GM23338 (cell line): Measurements from ENCODE around the gene CRLF3. TPM values are rescaled to one million over a fixed set of nuclear protein-coding genes. Genes with fewer than 3 reads are reported as not detected.

Source experiments
- ATAC-seq: fragments of 200-7000 bp; cut with Tn5 transposase; 3 replicates; pipeline ENCODE4 v1.9.1; 2020
- DNase-seq: peaks from one replicate; pipeline ENCODE4 v3.0.0-alpha.2; 2015; ENCODE audit warnings: low spot score
- H2AFZ ChIP-seq: fragments of 200-600 bp; sonication (generic); 2 replicates; pipeline ENCODE4 v1.8.0; 2016; ENCODE audit warnings: antibody characterized with exemption, mild to moderate bottlenecking, moderate library complexity
- H3F3A ChIP-seq: fragments of 200-600 bp; sonication (generic); replicated peaks from 2 replicates; pipeline ENCODE4 v1.8.0; 2017; ENCODE audit warnings: antibody characterized with exemption, mixed run types, low read depth
- H3K27ac ChIP-seq: fragments of 200-600 bp; sonication (generic); 2 replicates; pipeline ENCODE4 v1.6.1; 2016; ENCODE audit warnings: low read depth
- H3K27me3 ChIP-seq: fragments of 200-600 bp; sonication (generic); 2 replicates; pipeline ENCODE4 v1.8.0; 2016; ENCODE audit warnings: mild to moderate bottlenecking, mixed run types, moderate library complexity; ENCODE audit not compliant: insufficient read depth
- H3K36me3 ChIP-seq: fragments of 200-600 bp; sonication (generic); 2 replicates; pipeline ENCODE4 v1.8.0; 2016; ENCODE audit warnings: mild to moderate bottlenecking; ENCODE audit not compliant: insufficient read depth
- H3K4me1 ChIP-seq: fragments of 200-600 bp; sonication (generic); 2 replicates; pipeline ENCODE4 v1.8.0; 2016; ENCODE audit warnings: mild to moderate bottlenecking, moderate library complexity; ENCODE audit not compliant: insufficient read depth
- H3K4me2 ChIP-seq: fragments of 200-600 bp; sonication (generic); 2 replicates; pipeline ENCODE4 v1.7.1; 2017; ENCODE audit warnings: mixed run types
- H3K4me3 ChIP-seq: fragments of 200-600 bp; sonication (generic); 2 replicates; pipeline ENCODE4 v1.6.1; 2016; ENCODE audit warnings: mixed run types
- H3K79me2 ChIP-seq: fragments of 200-600 bp; sonication (generic); replicated peaks from 2 replicates; pipeline ENCODE4 v1.8.0; 2017; ENCODE audit warnings: mild to moderate bottlenecking; ENCODE audit not compliant: insufficient read depth
- H3K9me2 ChIP-seq: fragments of 200-600 bp; sonication (generic); 2 replicates; pipeline ENCODE4 v1.8.0; 2017; ENCODE audit not compliant: insufficient read depth
- H4K20me1 ChIP-seq: fragments of 200-600 bp; sonication (generic); replicated peaks from 2 replicates; pipeline ENCODE4 v1.8.0; 2017; ENCODE audit warnings: mild to moderate bottlenecking; ENCODE audit not compliant: insufficient read depth
- H3K27ac Mint-ChIP-seq: 2 replicates; pipeline ENCODE4 v1.8.0; 2020; ENCODE audit warnings: inconsistent platforms, mild to moderate bottlenecking, moderate library complexity, mixed read lengths
- H3K27me3 Mint-ChIP-seq: 3 replicates; pipeline ENCODE4 v1.8.0; 2022; ENCODE audit warnings: low read depth, mild to moderate bottlenecking, moderate library complexity, mixed read lengths, inconsistent platforms; ENCODE audit not compliant: insufficient read depth, poor library complexity
- H3K36me3 Mint-ChIP-seq: 3 replicates; pipeline ENCODE4 v1.8.0; 2021; ENCODE audit warnings: low read depth, mild to moderate bottlenecking, inconsistent platforms, moderate library complexity, mixed read lengths
- H3K4me1 Mint-ChIP-seq: 3 replicates; pipeline ENCODE4 v1.8.0; 2020; ENCODE audit warnings: mild to moderate bottlenecking, inconsistent platforms, mixed read lengths
- H3K4me3 Mint-ChIP-seq: 3 replicates; pipeline ENCODE4 v1.8.0; 2021; ENCODE audit warnings: moderate library complexity, mild to moderate bottlenecking, inconsistent platforms, mixed read lengths
- H3K9me3 Mint-ChIP-seq: 3 replicates; pipeline ENCODE4 v1.8.0; 2020; ENCODE audit warnings: moderate library complexity, mild to moderate bottlenecking, inconsistent platforms, mixed read lengths
- CREB1 ChIP-seq: fragments of 250-450 bp; sonication (Bioruptor Pico); IDR thresholded peaks from 2 replicates; pipeline ENCODE4 v1.5.0; 2020; ENCODE audit warnings: low read depth, mild to moderate bottlenecking, moderate library complexity
- EZH2phosphoT487 ChIP-seq: fragments of 200-600 bp; sonication (generic); IDR thresholded peaks from one replicate; pipeline ENCODE4 v1.8.1; 2018; ENCODE audit warnings: antibody characterized with exemption; ENCODE audit not compliant: unreplicated experiment
- JUNB ChIP-seq: IDR thresholded peaks from one replicate; pipeline ENCODE4 v1.6.1; 2016; ENCODE audit warnings: antibody characterized with exemption; ENCODE audit not compliant: unreplicated experiment
- polyA plus RNA-seq: library from polyadenylated mRNA; unstranded; fragments of >200 nt; fragmentation: Nextera tagmentation; extraction: Ambion mirVana; gene quantifications from 2 replicates; pipeline ENCODE4 v1.2.1, GENCODE V29; 2016
- total RNA-seq: library from RNA; depleted of rRNA; stranded (reverse); fragments of >200 nt; shearing (Covaris generic); gene quantifications from 2 replicates; pipeline ENCODE4 v1.2.3, GENCODE V29; 2014
- TF ChIP-seq, protein P1 (sequence below): IDR thresholded peaks from one replicate; pipeline ENCODE4 v1.6.1; 2018; ENCODE audit warnings: antibody characterized with exemption; ENCODE audit not compliant: unreplicated experiment
- TF ChIP-seq, protein P2 (sequence below): fragments of 250-450 bp; sonication (Bioruptor Pico); IDR thresholded peaks from 2 replicates; pipeline ENCODE4 v1.5.0; 2020; ENCODE audit warnings: mild to moderate bottlenecking, moderate library complexity
- TF ChIP-seq, protein P3 (sequence below), 2 experiments: fragments of 200-600 bp in 1 of 2; sonication (generic) in 1 of 2; conservative IDR thresholded peaks; 2 replicates each; pipeline versions ENCODE4 v1.5.1 to v1.6.1; 2016 to 2017; ENCODE audit warnings: antibody characterized with exemption in 2 of 2, low read depth in 2 of 2, mild to moderate bottlenecking in 2 of 2, moderate library complexity in 1 of 2
- TF ChIP-seq, protein P4 (sequence below): IDR thresholded peaks from 2 replicates; pipeline ENCODE4 v1.6.1; 2016; ENCODE audit warnings: antibody characterized with exemption

CRLF3 gene
- total and polyA plus RNA-seq, 2 experiments from 2014 or later = 24.2 to 28.6 TPM

DNA sequence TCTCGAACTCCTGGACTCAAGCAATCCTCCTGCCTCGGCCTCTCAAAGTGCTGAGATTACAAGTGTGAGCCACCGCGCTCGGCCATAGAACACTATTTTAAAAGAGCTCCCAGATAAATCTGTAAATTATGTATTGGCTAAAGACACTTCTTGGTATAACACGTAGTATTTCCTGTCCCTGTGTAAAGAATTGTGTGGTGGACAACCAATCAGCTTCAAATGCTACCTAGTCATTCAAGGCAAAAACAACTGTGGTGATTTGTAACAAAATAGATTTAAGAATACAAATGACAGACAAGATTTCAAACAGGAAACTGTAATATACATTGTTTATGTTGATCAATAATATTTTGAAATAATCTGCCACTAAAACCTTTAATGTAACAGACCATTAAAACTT, 14.6 kb downstream of the CRLF3 start (continued):
- TF ChIP-seq, protein P1, sequence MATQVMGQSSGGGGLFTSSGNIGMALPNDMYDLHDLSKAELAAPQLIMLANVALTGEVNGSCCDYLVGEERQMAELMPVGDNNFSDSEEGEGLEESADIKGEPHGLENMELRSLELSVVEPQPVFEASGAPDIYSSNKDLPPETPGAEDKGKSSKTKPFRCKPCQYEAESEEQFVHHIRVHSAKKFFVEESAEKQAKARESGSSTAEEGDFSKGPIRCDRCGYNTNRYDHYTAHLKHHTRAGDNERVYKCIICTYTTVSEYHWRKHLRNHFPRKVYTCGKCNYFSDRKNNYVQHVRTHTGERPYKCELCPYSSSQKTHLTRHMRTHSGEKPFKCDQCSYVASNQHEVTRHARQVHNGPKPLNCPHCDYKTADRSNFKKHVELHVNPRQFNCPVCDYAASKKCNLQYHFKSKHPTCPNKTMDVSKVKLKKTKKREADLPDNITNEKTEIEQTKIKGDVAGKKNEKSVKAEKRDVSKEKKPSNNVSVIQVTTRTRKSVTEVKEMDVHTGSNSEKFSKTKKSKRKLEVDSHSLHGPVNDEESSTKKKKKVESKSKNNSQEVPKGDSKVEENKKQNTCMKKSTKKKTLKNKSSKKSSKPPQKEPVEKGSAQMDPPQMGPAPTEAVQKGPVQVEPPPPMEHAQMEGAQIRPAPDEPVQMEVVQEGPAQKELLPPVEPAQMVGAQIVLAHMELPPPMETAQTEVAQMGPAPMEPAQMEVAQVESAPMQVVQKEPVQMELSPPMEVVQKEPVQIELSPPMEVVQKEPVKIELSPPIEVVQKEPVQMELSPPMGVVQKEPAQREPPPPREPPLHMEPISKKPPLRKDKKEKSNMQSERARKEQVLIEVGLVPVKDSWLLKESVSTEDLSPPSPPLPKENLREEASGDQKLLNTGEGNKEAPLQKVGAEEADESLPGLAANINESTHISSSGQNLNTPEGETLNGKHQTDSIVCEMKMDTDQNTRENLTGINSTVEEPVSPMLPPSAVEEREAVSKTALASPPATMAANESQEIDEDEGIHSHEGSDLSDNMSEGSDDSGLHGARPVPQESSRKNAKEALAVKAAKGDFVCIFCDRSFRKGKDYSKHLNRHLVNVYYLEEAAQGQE = no peak
- TF ChIP-seq, protein P2, sequence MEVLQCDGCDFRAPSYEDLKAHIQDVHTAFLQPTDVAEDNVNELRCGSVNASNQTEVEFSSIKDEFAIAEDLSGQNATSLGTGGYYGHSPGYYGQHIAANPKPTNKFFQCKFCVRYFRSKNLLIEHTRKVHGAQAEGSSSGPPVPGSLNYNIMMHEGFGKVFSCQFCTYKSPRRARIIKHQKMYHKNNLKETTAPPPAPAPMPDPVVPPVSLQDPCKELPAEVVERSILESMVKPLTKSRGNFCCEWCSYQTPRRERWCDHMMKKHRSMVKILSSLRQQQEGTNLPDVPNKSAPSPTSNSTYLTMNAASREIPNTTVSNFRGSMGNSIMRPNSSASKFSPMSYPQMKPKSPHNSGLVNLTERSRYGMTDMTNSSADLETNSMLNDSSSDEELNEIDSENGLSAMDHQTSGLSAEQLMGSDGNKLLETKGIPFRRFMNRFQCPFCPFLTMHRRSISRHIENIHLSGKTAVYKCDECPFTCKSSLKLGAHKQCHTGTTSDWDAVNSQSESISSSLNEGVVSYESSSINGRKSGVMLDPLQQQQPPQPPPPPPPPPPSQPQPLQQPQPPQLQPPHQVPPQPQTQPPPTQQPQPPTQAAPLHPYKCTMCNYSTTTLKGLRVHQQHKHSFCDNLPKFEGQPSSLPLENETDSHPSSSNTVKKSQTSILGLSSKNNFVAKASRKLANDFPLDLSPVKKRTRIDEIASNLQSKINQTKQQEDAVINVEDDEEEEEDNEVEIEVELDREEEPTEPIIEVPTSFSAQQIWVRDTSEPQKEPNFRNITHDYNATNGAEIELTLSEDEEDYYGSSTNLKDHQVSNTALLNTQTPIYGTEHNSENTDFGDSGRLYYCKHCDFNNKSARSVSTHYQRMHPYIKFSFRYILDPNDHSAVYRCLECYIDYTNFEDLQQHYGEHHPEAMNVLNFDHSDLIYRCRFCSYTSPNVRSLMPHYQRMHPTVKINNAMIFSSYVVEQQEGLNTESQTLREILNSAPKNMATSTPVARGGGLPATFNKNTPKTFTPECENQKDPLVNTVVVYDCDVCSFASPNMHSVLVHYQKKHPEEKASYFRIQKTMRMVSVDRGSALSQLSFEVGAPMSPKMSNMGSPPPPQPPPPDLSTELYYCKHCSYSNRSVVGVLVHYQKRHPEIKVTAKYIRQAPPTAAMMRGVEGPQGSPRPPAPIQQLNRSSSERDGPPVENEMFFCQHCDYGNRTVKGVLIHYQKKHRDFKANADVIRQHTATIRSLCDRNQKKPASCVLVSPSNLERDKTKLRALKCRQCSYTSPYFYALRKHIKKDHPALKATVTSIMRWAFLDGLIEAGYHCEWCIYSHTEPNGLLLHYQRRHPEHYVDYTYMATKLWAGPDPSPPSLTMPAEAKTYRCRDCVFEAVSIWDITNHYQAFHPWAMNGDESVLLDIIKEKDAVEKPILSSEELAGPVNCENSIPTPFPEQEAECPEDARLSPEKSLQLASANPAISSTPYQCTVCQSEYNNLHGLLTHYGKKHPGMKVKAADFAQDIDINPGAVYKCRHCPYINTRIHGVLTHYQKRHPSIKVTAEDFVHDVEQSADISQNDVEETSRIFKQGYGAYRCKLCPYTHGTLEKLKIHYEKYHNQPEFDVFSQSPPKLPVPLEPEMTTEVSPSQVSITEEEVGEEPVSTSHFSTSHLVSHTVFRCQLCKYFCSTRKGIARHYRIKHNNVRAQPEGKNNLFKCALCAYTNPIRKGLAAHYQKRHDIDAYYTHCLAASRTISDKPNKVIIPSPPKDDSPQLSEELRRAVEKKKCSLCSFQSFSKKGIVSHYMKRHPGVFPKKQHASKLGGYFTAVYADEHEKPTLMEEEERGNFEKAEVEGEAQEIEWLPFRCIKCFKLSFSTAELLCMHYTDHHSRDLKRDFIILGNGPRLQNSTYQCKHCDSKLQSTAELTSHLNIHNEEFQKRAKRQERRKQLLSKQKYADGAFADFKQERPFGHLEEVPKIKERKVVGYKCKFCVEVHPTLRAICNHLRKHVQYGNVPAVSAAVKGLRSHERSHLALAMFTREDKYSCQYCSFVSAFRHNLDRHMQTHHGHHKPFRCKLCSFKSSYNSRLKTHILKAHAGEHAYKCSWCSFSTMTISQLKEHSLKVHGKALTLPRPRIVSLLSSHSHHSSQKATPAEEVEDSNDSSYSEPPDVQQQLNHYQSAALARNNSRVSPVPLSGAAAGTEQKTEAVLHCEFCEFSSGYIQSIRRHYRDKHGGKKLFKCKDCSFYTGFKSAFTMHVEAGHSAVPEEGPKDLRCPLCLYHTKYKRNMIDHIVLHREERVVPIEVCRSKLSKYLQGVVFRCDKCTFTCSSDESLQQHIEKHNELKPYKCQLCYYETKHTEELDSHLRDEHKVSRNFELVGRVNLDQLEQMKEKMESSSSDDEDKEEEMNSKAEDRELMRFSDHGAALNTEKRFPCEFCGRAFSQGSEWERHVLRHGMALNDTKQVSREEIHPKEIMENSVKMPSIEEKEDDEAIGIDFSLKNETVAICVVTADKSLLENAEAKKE (CRISPR knock-in tag) = no peak
- TF ChIP-seq EZH2phosphoT487 = no peak

DNA sequence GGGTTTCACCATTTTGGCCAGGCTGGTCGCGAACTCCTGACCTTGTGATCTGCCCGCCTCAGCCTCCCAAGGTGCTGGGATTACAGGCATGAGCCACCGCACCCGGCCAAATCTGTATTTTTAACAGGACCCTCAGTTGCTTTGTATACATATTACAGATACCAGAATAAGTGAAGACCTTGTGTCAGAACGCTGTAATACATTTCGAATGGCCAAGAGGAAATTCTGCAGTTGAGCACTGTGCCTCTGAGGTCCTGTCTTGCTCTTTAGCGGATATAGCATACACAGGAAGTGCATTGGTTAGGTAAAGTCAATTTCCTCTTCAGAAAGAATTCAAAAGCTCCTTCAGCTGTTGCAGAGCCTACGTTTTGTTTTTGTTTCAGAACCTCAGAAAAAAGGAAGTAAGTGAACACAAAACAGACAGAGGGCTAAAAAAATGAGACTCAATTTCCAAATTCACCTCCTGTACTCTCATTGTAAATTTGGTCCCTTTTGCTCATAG, 15.7 kb downstream of the CRLF3 start:
- ATAC-seq = no peak
- Histone ChIP-seq H3K27ac (0 out of 2 replicates have a peak overlapping the region, but pooled peaks have one; percentile 28), H3K79me2 (peaks cover 87% of the 10 kb centered on the region)
- TF ChIP-seq CREB1 (CRISPR knock-in tag) = no peak
- TF ChIP-seq, protein P1 = no peak
- TF ChIP-seq, protein P3, sequence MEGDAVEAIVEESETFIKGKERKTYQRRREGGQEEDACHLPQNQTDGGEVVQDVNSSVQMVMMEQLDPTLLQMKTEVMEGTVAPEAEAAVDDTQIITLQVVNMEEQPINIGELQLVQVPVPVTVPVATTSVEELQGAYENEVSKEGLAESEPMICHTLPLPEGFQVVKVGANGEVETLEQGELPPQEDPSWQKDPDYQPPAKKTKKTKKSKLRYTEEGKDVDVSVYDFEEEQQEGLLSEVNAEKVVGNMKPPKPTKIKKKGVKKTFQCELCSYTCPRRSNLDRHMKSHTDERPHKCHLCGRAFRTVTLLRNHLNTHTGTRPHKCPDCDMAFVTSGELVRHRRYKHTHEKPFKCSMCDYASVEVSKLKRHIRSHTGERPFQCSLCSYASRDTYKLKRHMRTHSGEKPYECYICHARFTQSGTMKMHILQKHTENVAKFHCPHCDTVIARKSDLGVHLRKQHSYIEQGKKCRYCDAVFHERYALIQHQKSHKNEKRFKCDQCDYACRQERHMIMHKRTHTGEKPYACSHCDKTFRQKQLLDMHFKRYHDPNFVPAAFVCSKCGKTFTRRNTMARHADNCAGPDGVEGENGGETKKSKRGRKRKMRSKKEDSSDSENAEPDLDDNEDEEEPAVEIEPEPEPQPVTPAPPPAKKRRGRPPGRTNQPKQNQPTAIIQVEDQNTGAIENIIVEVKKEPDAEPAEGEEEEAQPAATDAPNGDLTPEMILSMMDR (conservative IDR thresholded peaks at IDR 0.05; ENCODE audit: low read depth in 2 of 2) = no peak
- TF ChIP-seq JUNB = no peak
- TF ChIP-seq, protein P4, sequence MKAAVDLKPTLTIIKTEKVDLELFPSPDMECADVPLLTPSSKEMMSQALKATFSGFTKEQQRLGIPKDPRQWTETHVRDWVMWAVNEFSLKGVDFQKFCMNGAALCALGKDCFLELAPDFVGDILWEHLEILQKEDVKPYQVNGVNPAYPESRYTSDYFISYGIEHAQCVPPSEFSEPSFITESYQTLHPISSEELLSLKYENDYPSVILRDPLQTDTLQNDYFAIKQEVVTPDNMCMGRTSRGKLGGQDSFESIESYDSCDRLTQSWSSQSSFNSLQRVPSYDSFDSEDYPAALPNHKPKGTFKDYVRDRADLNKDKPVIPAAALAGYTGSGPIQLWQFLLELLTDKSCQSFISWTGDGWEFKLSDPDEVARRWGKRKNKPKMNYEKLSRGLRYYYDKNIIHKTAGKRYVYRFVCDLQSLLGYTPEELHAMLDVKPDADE = no peak
- no peak for TF ChIP-seq EZH2phosphoT487

More for the DNA sequence above, 15.7 kb downstream of the CRLF3 start:
- Histone ChIP-seq H3K4me1 (peaks cover 16% of the 10 kb centered on the region), H3F3A (0 out of 2 replicates have a peak, but pooled peaks cover 6% of the 10 kb centered on the region), H2AFZ (no peak overlapping the region), H3K9me2 (no peaks in the 10 kb centered on the region), H3K27me3 (no peaks in the 10 kb centered on the region), H3K4me2 (no peak overlapping the region), H3K4me3 (no peak overlapping the region), H4K20me1 (peaks cover 40% of the 10 kb centered on the region), H3K36me3 (peaks cover 7% of the 10 kb centered on the region; the same call in 1 of the 2 replicates)
- 0 out of 2 replicates have a peak overlapping the region, but pooled peaks have one; percentile 17 for H3K27ac Mint-ChIP-seq
- DNase-seq = no peak
- H3K4me3 Mint-ChIP-seq = no peak overlapping the region
- no peaks in the 10 kb centered on the region for H3K27me3 Mint-ChIP-seq
- H3K9me3 Mint-ChIP-seq = no peaks in the 10 kb centered on the region
- H3K4me1 Mint-ChIP-seq = peaks cover 18% of the 10 kb centered on the region
- peaks cover 14% of the 10 kb centered on the region for H3K36me3 Mint-ChIP-seq
